HG02610 (cell line): ENCODE data around the gene PEX5L.
A peak's percentile ranks its signal among the peaks of the same experiment; 100 is the strongest.

Source experiments
- ATAC-seq: cut with Tn5 transposase; IDR thresholded peaks from one replicate; pipeline ENCODE4 v1.9.1; 2021; ENCODE audit warnings: mild to moderate bottlenecking, moderate library complexity; ENCODE audit not compliant: unreplicated experiment

The PEX5L gene

DNA sequence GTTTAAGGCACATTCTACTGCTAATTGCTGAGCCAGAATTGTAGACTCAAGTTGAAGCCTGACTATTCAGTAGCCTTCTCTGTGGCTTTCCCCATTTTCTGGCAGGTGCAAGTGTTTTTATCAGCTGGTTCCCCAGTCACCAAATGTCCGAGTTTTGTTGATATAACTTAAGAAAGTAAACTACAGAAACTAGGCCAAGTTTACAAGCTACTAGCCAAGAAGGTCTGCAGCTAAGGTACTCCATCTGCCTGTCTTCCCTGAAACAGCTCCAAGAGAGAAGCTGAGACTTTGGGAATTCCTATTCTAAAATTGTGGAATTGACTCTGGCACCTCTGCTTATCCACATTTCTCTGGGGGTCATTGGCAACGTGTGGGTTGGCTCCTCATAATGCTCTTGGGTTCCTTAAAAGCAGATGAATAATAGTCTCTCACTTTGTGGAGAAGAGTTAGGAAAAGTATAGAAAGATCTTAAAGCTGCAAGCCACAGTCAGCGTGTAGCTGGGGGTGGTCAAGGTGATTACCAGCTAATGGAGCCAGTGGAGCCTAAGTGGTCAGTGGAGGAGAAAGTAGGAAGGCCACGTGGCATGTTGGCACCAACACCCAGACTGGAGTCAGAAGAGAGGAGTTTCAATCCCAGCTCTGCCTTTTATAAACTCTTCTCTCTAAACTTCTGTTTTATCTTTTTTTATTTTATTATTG lies 128.8 kb downstream of the PEX5L start:
- no peak for ATAC-seq

DNA sequence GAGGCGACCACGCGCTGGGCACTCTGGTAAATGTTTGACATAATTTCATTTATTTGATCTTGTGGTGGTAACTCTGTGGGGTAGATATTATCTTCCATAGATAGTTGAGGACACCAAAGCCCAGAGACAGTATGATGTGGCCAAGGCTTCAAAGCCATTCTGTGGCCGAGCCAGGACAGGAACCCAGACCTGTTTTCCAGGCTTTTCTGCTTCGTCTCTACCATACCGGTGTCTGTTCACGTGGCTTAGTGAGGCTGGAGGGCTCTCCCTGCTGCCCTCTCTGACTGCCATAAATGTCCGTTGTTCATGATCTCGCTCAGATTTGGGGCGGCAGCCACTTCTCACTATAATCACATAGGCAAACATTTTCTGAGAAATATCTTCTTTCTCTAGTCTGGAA lies 134.7 kb downstream of the PEX5L start:
- no peak for ATAC-seq

DNA sequence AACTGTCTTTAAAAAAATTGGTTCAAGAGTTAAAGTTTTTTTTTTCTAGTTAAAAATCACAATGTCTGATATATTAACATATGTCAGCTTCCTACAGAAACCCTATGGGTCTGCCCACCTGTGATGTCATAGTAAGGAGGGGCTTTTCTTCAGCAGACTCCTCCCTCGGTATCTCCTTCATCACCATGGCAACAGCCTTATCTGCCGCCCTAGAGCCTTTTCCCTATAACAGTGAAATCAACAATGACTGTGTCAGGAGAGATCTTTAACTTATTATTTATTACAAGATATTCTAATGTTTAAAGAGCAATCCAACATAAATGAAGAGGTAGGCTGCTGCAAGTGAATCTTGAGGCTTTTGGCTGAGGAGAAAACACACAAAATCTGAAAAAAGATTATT lies 138.7 kb downstream of the PEX5L start:
- peak; percentile 84 for ATAC-seq

DNA sequence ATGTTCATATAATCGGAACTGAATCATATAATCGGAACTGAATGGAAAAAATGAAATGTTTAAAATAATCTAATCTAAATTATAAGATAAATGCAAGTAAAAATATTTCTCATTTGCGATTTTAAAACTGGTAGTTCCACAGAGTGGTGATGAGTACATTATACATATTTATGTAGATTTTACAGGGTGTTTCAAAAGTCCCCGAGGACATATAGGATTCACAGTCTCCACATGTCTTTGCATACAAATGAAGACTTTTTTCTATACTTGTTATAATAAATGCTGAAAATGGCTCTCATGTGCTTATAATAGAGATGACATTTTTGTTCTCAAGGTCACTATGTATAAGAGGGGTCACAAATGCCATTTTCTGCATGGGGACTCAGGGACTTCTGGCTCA lies 139.5 kb downstream of the PEX5L start:
- no peak for ATAC-seq

DNA sequence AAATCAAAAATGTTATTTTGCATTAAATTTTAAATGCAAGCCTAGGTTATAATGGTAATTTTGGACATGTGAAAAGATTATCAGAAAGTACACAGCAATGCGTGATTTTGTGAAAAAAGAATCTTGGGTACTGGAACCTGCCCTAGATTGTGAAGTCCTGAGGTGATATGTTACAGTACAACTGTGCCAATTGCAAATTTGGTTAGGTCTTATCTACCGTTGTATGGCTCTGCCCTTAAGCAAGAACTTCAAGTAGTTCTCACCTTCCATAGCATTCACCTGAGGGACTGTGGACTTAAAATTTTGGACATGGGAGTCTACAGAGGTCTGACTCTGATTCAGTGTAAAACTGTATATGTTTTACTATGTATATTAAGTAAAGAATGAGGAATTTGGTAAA lies 140.2 kb downstream of the PEX5L start:
- ATAC-seq: no peak

DNA sequence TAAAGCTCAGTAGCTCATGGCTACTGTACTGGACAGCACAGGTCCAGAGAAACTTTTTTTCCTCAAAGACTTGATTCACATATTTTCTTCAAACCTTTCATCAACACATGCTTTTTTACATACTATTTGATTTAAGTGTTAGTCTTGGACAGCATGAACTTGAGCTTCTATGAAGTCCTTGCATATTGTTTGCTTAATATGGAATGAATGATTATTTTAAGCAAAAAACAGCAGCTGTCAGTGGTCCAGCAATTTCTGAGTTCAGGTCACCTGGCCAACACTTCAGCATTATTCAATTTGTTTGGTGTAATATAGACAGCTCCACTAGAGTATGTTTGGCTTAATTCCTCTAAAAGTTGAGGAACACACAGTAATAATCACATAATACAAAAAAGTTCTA lies 141.4 kb downstream of the PEX5L start:
- ATAC-seq: no peak

DNA sequence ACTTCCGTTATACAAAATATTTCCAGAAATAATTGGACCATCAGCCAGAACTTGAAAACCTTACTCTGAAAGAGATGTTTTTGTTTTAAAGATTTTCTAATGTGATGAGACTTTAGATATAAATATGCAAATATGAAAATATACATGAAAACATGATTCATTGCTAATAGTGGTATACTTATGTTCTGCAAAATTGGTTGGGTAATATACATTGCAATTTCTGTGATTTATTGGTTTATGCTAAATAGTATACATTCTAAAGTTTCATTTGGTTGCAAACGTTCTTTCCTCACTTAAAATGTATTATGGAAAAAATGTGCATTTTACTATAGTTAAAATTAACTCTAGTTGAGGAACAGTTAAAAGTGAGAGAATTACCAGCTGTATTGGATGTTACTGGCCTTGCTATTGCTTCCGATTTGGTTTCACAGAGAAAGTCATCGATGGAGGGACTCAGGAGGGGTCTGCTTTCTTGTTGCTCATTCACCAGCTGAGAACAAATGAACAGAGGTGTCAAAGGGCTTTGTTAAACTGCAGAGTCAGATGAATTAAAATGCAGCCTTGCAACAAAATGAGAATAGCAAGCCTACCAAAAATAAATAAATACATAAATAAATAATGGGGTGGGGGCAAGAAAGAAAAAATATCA lies 149.3 kb downstream of the PEX5L start:
- no peak for ATAC-seq

DNA sequence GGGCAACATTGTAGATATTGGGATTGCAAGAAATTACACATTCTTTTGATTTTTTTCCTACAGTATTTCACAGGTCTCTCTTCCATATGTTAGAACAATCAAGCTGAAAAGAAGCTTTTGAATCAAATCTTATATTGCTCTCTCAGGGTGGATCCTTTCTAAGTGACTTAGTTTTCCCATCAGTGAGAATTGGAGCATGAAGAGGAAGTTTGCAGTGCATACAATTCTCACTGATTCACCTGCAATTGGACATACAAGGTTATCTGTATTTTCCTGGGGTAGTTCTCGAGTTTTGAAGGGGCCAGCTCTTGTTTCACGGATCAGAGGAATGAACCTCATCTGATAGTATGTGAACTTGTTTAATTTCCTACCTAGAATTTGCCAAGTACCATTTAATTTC lies 150.8 kb downstream of the PEX5L start:
- no peak for ATAC-seq

DNA sequence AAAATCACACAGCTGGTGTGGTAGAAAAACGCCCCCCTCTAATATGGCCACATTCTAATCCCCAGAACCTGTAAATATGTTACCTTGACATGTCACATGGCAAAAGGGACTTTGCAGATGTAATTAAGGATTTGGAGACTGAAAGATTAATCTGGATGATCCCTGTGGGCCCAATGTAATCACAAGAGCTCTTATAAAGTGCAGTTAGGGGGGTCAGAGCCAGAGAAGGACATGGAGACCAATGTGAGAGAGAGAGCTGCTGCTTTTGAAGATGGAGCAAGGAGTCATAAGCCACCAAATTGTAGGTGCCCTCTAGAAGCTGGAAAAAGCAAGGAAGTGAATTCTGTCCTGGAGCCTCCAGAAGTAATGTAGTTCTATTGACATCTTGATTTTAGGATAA lies 152.6 kb downstream of the PEX5L start:
- no peak for ATAC-seq

DNA sequence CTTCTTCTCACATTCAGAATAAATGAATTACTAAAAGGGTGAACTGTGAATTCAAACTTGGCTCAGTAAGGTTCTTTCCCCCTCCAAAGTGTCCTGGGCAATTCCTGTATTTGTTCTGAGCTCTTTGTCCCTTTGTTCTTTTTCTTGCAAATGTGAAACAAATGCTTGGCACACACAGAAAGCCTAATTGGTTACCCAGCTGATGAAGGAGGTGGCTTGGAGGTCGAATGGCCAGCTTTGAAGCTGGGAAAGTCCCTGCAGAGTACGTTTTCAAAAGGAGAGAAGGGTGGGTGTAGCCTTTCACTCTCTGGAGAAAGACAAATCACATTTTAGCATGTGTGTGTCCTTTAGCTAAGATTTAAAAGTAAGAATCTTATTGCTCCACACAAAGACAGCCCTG lies 154.4 kb downstream of the PEX5L start:
- peak; percentile 85 for ATAC-seq

DNA sequence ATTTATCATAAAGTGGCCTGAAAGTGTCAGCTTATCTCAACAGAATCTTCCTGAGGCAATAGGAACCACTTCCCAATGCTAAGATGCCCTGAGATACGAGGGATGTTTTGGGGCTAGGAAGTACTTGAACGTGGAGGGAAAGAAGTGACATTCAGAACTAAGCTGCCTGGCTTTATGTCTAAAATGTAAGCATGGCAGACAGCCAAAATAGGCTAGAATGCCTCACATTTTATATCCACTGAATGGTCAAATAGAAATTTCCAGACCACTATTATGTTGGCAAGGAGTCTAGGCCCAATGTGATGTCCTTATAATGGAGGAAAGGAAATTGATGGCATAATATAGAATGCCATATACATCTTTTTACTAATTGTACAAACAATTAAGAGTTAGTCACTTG lies 154.9 kb downstream of the PEX5L start:
- no peak for ATAC-seq

DNA sequence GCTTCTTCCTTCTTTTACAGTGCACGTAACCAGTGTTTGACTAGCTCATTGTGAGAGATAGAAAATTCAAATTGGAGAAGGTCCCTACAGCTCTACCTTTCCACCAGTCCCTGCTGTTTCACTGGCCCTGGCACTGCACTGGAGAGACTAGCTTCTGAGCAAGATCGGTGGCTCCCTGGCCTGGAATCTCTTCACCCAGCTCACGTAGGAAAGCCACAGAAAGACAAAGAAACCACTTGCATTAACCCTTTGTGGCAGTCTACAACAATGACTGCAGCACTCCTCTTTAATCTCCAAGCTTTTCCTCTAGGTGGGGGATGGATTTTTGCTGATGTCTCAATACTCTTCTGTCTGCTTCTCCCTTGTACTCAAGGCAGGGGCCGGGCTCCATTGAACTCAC lies 155.9 kb downstream of the PEX5L start:
- no peak for ATAC-seq

DNA sequence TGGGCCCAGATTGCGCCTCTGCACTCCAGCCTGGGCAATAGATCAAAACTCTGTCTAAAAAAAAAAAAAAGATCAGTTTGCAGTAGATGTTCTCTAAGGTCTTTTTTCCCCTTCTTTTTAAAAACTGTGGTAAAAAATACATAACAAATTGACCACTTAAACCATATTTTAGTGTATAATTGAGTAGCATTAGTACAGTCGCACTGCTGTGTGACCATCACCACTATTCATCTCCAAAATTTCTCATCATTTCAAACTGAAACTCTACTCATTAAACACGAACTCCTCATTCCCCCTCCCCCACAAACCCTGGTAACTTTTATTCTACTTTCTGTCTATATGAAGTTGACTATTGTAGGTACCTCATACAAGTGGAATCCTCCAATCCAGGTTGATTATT lies 160.3 kb downstream of the PEX5L start:
- no peak for ATAC-seq

DNA sequence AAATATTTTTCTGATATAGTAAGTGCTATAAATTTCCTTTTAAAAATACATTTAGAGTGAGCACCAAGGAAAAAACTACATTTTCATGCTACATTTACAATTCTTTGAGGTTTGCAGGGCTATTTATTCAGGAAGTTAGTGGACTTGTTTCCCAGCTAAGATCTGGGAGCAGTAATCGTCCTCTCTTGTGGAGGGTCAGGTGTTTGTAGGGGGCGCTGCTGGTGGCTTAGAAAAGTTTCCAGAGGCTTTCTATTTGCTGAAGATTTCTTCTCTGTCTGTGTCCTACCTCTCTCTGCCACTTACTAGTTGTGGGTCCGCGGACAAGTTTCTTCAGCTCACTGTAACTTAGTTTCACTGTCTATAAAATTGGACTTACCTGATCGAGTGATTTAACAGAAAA lies 163.9 kb downstream of the PEX5L start:
- ATAC-seq: no peak

DNA sequence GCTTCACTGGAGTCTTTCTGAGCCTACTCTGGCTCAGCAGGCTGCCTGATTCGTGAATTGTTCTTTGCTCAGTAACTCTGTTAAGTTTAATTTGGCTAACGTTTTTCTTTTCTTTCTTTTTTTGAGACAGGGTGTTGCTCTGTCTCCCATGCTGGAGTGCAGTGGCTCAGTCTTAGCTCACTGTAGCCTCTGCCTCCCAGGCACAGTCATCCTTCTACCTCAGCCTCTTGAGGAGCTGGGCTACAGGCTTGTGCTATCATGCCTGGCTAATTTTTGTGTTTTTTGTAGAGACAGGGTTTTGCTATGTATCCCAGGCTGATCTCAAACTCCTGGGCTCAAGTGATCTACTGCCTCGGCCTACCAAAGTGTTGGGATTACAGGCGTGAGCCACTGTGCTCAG lies 165.0 kb downstream of the PEX5L start:
- peak; percentile 45 for ATAC-seq

DNA sequence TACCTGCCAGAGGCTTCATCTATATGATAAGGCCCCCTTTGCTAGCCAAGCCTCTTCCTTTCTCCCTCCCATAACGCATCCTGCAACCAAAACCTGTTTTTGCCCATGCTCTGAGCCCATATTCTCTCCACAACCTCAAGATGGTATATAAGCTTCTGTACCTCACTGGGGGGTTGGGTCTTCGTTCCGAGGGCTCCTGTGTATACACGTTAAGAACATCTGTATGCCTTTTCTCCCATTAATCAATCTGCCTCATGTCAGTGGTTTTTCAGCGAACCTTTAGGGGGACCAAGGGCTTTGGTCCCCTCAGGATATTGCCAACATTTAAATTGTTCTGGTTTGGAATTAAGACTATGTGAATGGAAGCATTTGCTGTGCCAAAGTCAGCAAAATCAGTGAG lies 168.0 kb downstream of the PEX5L start:
- no peak for ATAC-seq

DNA sequence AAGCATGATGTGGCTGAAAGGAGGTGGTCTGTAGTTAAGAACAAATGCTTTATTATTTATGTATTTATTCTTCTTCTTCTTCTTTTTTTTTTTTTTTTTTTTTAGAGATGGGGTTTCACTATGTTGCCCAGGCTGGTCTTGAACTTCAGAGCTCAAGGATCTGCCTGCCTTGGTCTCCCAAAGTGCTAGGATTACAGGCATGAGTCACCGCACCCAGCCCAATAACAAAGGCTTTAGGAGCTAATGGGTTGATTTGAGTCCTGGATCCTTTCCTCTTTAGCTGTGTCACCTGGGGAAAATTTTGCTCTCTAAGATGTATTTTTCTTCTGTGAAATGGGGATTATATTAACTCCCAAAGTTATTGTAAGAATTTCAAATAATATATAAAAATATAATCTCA lies 168.8 kb downstream of the PEX5L start:
- ATAC-seq: no peak

DNA sequence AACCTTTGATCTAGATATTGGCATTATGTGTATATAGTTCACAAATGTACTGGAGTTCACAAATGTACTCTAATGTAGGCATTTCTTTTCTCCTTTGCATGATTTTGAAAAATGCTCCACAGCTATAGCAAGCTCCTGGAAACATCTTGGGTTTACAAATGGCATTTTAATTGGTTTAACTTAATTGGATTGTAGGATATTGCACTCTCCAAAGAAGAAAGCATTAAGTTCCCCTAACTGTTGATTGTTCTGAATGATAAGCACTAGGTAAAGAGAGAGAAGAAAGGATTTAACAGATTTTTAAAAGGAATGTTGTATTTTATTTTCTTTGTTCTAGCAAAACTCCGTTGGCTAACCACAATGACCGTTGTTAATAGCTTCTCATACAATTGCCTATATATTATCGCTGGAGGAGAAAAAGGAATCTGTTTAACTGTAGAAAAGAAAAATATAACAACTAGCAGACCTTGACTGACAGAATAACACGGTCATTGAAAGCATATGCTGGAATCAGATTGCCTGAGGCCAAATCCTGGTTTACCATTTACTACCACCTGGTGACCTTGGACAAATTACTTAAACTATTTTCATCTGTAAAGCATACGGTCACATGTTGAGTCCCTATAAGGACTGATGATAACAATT lies 170.8 kb downstream of the PEX5L start:
- ATAC-seq: no peak

DNA sequence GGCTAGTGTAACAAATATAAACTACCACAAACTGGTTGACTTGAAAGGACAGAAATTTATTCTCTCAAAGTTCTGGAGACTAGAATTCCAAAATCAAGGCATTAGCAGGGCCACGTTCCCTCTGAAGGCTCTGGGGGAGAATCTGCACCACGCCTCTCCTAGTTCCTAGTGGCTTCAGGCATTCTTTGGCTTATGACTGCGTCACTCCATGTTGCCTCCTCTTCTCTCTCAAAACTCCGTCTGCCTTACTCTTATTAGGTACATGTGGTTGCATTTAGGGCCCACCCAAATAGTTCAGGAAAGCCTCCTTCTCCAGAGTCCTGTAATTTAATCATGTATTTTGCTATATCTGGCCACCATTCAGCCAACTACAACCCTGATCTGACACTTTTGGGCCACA lies 174.8 kb downstream of the PEX5L start:
- ATAC-seq: no peak

DNA sequence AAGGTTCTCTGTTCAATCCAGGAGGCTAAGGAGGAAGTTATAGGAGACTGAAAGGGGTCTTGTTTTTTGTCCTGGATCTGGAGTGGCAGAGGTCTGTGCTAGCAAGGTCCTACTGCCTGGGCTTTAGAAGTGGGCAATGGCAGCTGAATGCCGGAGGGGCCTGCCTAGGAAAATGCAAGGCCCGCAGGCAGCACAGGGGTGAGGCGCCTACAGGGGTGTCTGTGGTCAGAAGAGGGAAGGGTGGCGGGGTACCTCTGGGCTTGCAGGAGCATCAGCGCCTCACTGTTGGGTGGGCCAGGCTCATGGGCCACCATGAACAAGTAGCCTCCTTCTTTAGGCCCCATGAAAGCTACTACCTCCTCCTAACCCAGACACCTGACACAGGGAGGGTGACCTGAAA lies 175.4 kb downstream of the PEX5L start:
- ATAC-seq: no peak

DNA sequence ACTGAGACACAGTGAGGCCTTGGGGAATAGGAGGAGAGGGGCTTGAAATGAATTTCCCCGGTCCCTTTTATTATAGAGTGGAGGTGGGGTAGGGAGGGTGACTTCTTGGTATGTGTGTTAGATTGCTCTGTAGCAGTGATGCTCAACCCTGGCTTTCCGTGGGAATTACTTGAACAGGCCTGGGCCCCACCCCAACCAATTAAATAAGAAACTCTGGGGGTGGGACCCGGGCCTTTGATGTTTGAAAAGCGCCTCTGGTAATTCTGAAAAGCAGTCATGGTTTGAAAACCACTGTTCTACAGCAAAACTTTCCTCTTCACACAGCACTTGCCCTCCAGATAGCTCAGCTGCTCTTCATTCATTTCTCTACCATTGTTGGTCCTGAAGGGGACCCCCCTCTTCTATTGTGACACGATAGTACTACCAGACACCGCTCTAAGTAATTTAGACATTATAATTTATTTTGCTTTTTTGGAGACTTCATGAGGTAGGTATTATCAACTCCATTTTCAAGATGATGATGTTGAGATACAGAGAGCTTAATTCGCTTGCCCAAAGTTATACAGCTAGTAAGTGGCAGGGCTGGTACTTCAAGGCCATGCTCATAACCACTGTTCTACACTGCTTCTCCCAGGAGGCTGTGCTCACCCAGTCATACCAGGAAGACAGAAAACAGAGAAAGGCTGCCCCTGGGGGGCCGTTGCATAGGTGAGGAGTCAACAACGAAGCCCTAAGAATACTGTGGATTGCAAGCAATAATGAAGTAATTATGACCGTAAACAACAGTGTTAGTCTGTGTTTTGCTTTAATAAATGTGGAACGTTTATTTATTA lies 176.2 kb downstream of the PEX5L start:
- peak; percentile 71 for ATAC-seq

DNA sequence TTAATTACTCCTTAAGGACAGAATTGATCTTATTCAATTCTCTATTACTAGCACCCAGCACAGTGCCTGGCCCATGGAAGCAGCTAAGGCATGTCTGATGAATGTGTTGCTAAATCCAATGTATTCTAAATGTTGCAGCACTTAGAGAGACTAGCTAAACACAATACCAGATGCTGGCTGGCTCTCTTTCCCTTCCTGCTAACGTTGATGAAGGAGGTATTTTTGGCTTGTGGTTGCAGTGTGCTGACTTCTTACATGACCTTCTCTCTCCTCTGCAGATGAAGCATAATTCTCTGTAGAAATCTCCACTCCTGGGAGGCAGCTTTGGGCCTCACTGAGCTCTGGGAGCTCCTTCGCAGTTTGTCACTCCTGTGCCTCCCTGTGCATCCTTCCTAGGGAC lies 183.6 kb downstream of the PEX5L start:
- ATAC-seq: peak; percentile 72
